Tibial nerve (tissue), 3 donors: ENCODE measurements around the gene SLC19A2.
"Not testable (repeated sequence)": the region's sequence is repeated elsewhere in the genome, so short reads cannot be mapped to it uniquely, and the experiment has no call there.

Experiments used
- POLR2A ChIP-seq, 2 donors: fragments of 450-650 bp; IDR thresholded peaks; one replicate each; pipeline ENCODE4 v1.6.1; 2017; ENCODE audit warnings: antibody characterized with exemption in 2 of 2, mild to moderate bottlenecking in 2 of 2, moderate library complexity in 2 of 2
- TF ChIP-seq, protein P1 (sequence below), 5 experiments: fragments of 200-600 bp in 3 of 5; fragments of 450-650 bp in 2 of 5; sonication (generic) in 3 of 5; IDR thresholded peaks; one replicate each; pipeline ENCODE4 v1.5.1; 2016 to 2019; ENCODE audit warnings: antibody characterized with exemption in 5 of 5, mild to moderate bottlenecking in 3 of 5, moderate library complexity in 2 of 5

GRCh38 chr1:169503601-169504000 is 17.9 kb upstream of the SLC19A2 start:
- TF ChIP-seq, protein P1, sequence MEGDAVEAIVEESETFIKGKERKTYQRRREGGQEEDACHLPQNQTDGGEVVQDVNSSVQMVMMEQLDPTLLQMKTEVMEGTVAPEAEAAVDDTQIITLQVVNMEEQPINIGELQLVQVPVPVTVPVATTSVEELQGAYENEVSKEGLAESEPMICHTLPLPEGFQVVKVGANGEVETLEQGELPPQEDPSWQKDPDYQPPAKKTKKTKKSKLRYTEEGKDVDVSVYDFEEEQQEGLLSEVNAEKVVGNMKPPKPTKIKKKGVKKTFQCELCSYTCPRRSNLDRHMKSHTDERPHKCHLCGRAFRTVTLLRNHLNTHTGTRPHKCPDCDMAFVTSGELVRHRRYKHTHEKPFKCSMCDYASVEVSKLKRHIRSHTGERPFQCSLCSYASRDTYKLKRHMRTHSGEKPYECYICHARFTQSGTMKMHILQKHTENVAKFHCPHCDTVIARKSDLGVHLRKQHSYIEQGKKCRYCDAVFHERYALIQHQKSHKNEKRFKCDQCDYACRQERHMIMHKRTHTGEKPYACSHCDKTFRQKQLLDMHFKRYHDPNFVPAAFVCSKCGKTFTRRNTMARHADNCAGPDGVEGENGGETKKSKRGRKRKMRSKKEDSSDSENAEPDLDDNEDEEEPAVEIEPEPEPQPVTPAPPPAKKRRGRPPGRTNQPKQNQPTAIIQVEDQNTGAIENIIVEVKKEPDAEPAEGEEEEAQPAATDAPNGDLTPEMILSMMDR (IDR thresholded peaks at IDR 0.05): not testable (repeated sequence)
- not testable (repeated sequence) for TF ChIP-seq POLR2A (IDR thresholded peaks at IDR 0.05)
